Measurements from ENCODE around the gene ACP7. TPM values are rescaled to one million over a fixed set of nuclear protein-coding genes. Genes with fewer than 3 reads are reported as not detected.

The ACP7 gene
- total and polyA plus RNA-seq, 9 of the 15 experiments (the other 6 are each of a cell fraction or from before 2014, with no cell fraction given): not detected

DNA sequence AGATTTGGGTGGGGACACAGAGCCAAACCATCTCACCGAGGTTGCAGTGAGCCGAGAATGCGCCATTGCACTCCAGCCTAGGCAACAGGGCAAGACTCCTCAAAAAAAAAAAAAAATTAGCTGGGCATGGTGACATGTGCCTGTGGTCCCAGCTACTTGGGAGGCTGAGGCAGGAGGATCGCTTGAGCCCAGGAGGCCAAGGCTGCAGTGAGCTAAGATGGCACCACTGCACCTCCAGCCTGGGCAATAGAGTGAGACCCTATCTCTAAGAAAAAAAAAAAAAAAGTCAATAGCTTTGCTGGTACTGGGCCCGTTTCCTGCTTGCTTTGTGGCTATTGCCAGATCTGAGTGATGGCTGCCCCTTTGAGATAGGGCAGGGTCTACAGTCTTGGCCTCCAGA lies 13.1 kb downstream of the ACP7 start:
- Histone ChIP-seq H3K27me3 (ENCODE audit: control insufficient read depth in 2 of 2, insufficient read depth in 2 of 2, low read length in 2 of 2) (peaks cover 14 to 23% of the 10 kb centered on the region in 2 experiments; a peak in 4 of 5 replicates), H3K4me3 (no peak overlapping the region), H3K36me3 (ENCODE audit: control insufficient read depth, insufficient read depth, low read length) (no peaks in the 10 kb centered on the region), H3K9me1 (ENCODE audit: control insufficient read depth, insufficient read depth, low read length) (no peaks in the 10 kb centered on the region), H3K9me3 (replicated peaks; ENCODE audit: control insufficient read depth, insufficient read depth, low read depth, low read length) (no peaks in the 10 kb centered on the region), H3K4me2 (ENCODE audit: insufficient read depth, low read length) (no peak overlapping the region), H4K20me1 (replicated peaks; ENCODE audit: control insufficient read depth, insufficient read depth, low read length) (no peaks in the 10 kb centered on the region; the same call in 1 of the 2 replicates), H3K79me2 (ENCODE audit: control insufficient read depth, insufficient read depth, low read length) (no peaks in the 10 kb centered on the region), H3K27ac (ENCODE audit: extremely low read depth, low read depth, low read length) (no peak overlapping the region), H2AFZ (ENCODE audit: low read depth, low read length) (no peak overlapping the region), H3K9ac (ENCODE audit: insufficient read depth in 1 of 2, low read depth in 2 of 2, low read length in 2 of 2) (no peak overlapping the region), H3K4me1 (replicated peaks in 1 of 2; ENCODE audit: control insufficient read depth in 2 of 2, insufficient read depth in 2 of 2, low read length in 2 of 2) (no peaks in the 10 kb centered on the region)
- POLR2A ChIA-PET: no interaction called here
- WGBS (ENCODE audit: insufficient coverage, low coverage, missing lambda C conversion rate): 3% methylated on average over 5 of the region's 5 CpGs
- in situ Hi-C loops (cut with MboI): no loop called here
- no peak for DNase-seq (ENCODE audit: extremely low read depth in 1 of 4, low spot score in 3 of 4)
- BruUV-seq (replicated peaks): no TSS peak
- intact Hi-C loops (cut with micrococcal nuclease): no loop called here
- CTCF ChIA-PET (ENCODE audit: low intra/inter-chr PET ratio): no interaction called here
- no peak for FAIRE-seq
- TF ChIP-seq PCBP2 (IDR thresholded peaks at IDR 0.05; ENCODE audit: low read depth, low read length, poor library complexity, severe bottlenecking) (no peak), ZNF121 (CRISPR knock-in tag; conservative IDR thresholded peaks at IDR 0.05) (peak; percentile 78)
- no peak for ATAC-seq

DNA sequence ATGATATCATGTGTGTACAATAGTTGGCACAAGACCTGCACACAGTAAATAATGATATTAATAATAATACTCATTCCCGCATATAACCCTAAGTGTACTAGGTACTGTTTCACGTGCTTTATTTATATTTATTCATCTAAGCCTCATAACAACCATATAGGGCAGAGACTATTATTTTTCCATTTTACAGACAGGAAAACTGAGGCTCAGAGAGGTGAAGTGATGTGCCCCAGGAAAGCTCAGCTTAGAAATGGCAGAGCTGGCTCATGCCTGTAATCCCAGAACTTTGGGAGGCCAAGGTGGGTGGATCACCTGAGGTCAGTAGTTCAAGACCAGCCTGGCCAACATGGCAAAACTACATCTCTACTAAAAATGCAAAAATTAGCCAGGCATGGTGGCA lies 13.6 kb downstream of the ACP7 start:
- Histone ChIP-seq H3K4me2 (ENCODE audit: insufficient read depth, low read length) (no peak overlapping the region), H3K9me1 (ENCODE audit: control insufficient read depth, insufficient read depth, low read length) (no peaks in the 10 kb centered on the region), H3K9ac (ENCODE audit: insufficient read depth in 1 of 2, low read depth in 2 of 2, low read length in 2 of 2) (no peak overlapping the region), H3K27me3 (ENCODE audit: control insufficient read depth in 2 of 2, insufficient read depth in 2 of 2, low read length in 2 of 2) (peaks cover 14 to 23% of the 10 kb centered on the region in 2 experiments; a peak in 4 of 5 replicates), H3K27ac (ENCODE audit: extremely low read depth, low read depth, low read length) (no peak overlapping the region), H3K36me3 (ENCODE audit: control insufficient read depth, insufficient read depth, low read length) (no peaks in the 10 kb centered on the region), H3K9me3 (replicated peaks; ENCODE audit: control insufficient read depth, insufficient read depth, low read depth, low read length) (no peaks in the 10 kb centered on the region), H4K20me1 (replicated peaks; ENCODE audit: control insufficient read depth, insufficient read depth, low read length) (no peaks in the 10 kb centered on the region; the same call in 1 of the 2 replicates), H2AFZ (ENCODE audit: low read depth, low read length) (no peak overlapping the region), H3K4me1 (replicated peaks in 1 of 2; ENCODE audit: control insufficient read depth in 2 of 2, insufficient read depth in 2 of 2, low read length in 2 of 2) (no peaks in the 10 kb centered on the region), H3K79me2 (ENCODE audit: control insufficient read depth, insufficient read depth, low read length) (no peaks in the 10 kb centered on the region), H3K4me3 (no peak overlapping the region)
- DNase-seq (ENCODE audit: extremely low read depth in 1 of 4, low spot score in 3 of 4) (no peak), ATAC-seq (no peak), FAIRE-seq (no peak)
- in situ Hi-C loops (cut with MboI) (no loop called here), intact Hi-C loops (cut with micrococcal nuclease) (no loop called here)
- ChIA-PET CTCF (ENCODE audit: low intra/inter-chr PET ratio) (interaction anchor here (0.6 kb wide), 1 partner anchor 48 kb away, joined by 3 read pairs; no protein-coding TSS in a partner anchor), POLR2A (no interaction called here)
- BruUV-seq (replicated peaks): no TSS peak
- 0% methylated on average over 2 of the region's 2 CpGs for WGBS (ENCODE audit: insufficient coverage, low coverage, missing lambda C conversion rate)
- TF ChIP-seq, protein P1, sequence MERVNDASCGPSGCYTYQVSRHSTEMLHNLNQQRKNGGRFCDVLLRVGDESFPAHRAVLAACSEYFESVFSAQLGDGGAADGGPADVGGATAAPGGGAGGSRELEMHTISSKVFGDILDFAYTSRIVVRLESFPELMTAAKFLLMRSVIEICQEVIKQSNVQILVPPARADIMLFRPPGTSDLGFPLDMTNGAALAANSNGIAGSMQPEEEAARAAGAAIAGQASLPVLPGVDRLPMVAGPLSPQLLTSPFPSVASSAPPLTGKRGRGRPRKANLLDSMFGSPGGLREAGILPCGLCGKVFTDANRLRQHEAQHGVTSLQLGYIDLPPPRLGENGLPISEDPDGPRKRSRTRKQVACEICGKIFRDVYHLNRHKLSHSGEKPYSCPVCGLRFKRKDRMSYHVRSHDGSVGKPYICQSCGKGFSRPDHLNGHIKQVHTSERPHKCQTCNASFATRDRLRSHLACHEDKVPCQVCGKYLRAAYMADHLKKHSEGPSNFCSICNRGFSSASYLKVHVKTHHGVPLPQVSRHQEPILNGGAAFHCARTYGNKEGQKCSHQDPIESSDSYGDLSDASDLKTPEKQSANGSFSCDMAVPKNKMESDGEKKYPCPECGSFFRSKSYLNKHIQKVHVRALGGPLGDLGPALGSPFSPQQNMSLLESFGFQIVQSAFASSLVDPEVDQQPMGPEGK (CRISPR knock-in tag; IDR thresholded peaks at IDR 0.05; ENCODE audit: borderline replicate concordance): no peak
- TF ChIP-seq ZBTB17 (CRISPR knock-in tag; IDR thresholded peaks at IDR 0.05) (no peak), CTBP1 (IDR thresholded peaks at IDR 0.05; ENCODE audit: borderline replicate concordance) (no peak), CBFB (CRISPR knock-in tag; IDR thresholded peaks at IDR 0.05) (no peak), CCNT2 (IDR thresholded peaks at IDR 0.05; ENCODE audit: borderline replicate concordance, extremely low read depth, insufficient read length, low read depth, low read length) (no peak), EP300 (IDR thresholded peaks at IDR 0.05; ENCODE audit: low read length) (no peak), RBM25 (IDR thresholded peaks at IDR 0.05; ENCODE audit: low read depth, low read length, severe bottlenecking) (peak; percentile 57), KDM1A (IDR thresholded peaks at IDR 0.05) (0 out of 4 replicates have a peak, but pooled peaks of 1 of the 2 experiments have one; percentile 19), ADNP (tag; IDR thresholded peaks at IDR 0.05) (0 out of 2 replicates have a peak, but pooled peaks have one; percentile 34), HCFC1 (IDR thresholded peaks at IDR 0.05; ENCODE audit: low read depth, low read length) (no peak)
- TF ChIP-seq, protein P2, sequence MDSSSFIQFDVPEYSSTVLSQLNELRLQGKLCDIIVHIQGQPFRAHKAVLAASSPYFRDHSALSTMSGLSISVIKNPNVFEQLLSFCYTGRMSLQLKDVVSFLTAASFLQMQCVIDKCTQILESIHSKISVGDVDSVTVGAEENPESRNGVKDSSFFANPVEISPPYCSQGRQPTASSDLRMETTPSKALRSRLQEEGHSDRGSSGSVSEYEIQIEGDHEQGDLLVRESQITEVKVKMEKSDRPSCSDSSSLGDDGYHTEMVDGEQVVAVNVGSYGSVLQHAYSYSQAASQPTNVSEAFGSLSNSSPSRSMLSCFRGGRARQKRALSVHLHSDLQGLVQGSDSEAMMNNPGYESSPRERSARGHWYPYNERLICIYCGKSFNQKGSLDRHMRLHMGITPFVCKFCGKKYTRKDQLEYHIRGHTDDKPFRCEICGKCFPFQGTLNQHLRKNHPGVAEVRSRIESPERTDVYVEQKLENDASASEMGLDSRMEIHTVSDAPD (CRISPR knock-in tag; IDR thresholded peaks at IDR 0.05): no peak

Data from K562 (cell line).